GM23248 (cell line): Measurements from ENCODE around the gene CTAG1B.
"Not testable (repeated sequence)": the region's sequence is repeated elsewhere in the genome, so short reads cannot be mapped to it uniquely, and the experiment has no call there.

Experiments used
- EZH2 ChIP-seq: fragments of 200-600 bp; sonication (generic); IDR thresholded peaks from 2 replicates; pipeline ENCODE4 v1.6.1; 2018; ENCODE audit warnings: antibody characterized with exemption, mild to moderate bottlenecking; ENCODE audit not compliant: insufficient read depth, poor library complexity, severe bottlenecking
- EZH2phosphoT487 ChIP-seq: fragments of 200-600 bp; sonication (generic); IDR thresholded peaks from 2 replicates; pipeline ENCODE4 v1.6.1; 2018; ENCODE audit warnings: antibody characterized with exemption, moderate library complexity, mild to moderate bottlenecking, low read depth; ENCODE audit not compliant: insufficient read depth

- TF ChIP-seq EZH2, EZH2phosphoT487: not testable (repeated sequence)
Measured at GRCh38 chrX:154620767-154621414, 1.8 kb upstream of the CTAG1B start.
